SJCRH30 (cell line): ENCODE results near the gene PRMT7. TPM values are rescaled to one million over a fixed set of nuclear protein-coding genes. Genes with fewer than 3 reads are reported as not detected.

Experiments used
- DNase-seq, 2 experiments: peaks; one replicate each; pipeline ENCODE4 v3.0.0-alpha.2; 2015 to 2020
- H3K27ac ChIP-seq: fragments of 250-450 bp; sonication (Bioruptor Pico); 2 replicates; pipeline ENCODE4 v1.5.1; 2020; ENCODE audit warnings: mild to moderate bottlenecking, moderate library complexity
- H3K27me3 ChIP-seq: fragments of 250-450 bp; sonication (Bioruptor Pico); 2 replicates; pipeline ENCODE4 v1.5.1; 2020; ENCODE audit warnings: mild to moderate bottlenecking, moderate library complexity
- H3K36me3 ChIP-seq: fragments of 250-450 bp; sonication (Bioruptor Pico); 2 replicates; pipeline ENCODE4 v1.5.1; 2020; ENCODE audit warnings: mild to moderate bottlenecking, moderate library complexity
- H3K4me1 ChIP-seq: fragments of 250-450 bp; sonication (Bioruptor Pico); 2 replicates; pipeline ENCODE4 v1.5.1; 2020; ENCODE audit warnings: mild to moderate bottlenecking, moderate library complexity
- H3K4me3 ChIP-seq: fragments of 250-450 bp; sonication (Bioruptor Pico); 2 replicates; pipeline ENCODE4 v1.5.1; 2020; ENCODE audit warnings: mild to moderate bottlenecking, moderate library complexity
- H3K9me3 ChIP-seq: fragments of 250-450 bp; sonication (Bioruptor Pico); replicated peaks from 2 replicates; pipeline ENCODE4 v1.5.1; 2020; ENCODE audit warnings: mild to moderate bottlenecking, moderate library complexity
- total RNA-seq: library from RNA; depleted of rRNA; stranded (reverse); fragments of >200 nt; shearing (Covaris generic); gene quantifications from 2 replicates; pipeline ENCODE4 v1.2.3, GENCODE V29; 2014

Gene PRMT7
- total RNA-seq, 1 experiment from 2014 or later: 39.5 TPM

- no peaks in the 10 kb centered on the region for H3K4me1 ChIP-seq
- H3K9me3 ChIP-seq: no peaks in the 10 kb centered on the region
- H3K27ac ChIP-seq: no peak overlapping the region
- no peak overlapping the region for H3K4me3 ChIP-seq
- H3K36me3 ChIP-seq: no peaks in the 10 kb centered on the region
- no peak for DNase-seq
- no peaks in the 10 kb centered on the region for H3K27me3 ChIP-seq
Observed at GRCh38 chr16:68289202-68289601, 21.6 kb upstream of the PRMT7 start.

GRCh38 chr16:68289621-68290329 lies 21.0 kb upstream of the PRMT7 start:
- H3K4me3 ChIP-seq: no peak overlapping the region
- no peak for DNase-seq
- H3K27ac ChIP-seq: no peak overlapping the region
- H3K9me3 ChIP-seq: no peaks in the 10 kb centered on the region
- no peaks in the 10 kb centered on the region for H3K36me3 ChIP-seq
- H3K27me3 ChIP-seq: no peaks in the 10 kb centered on the region
- H3K4me1 ChIP-seq: no peaks in the 10 kb centered on the region

GRCh38 chr16:68290450-68290849 lies 20.4 kb upstream of the PRMT7 start:
- Histone ChIP-seq H3K27ac (no peak overlapping the region), H3K4me3 (no peak overlapping the region), H3K9me3 (no peaks in the 10 kb centered on the region), H3K27me3 (no peaks in the 10 kb centered on the region), H3K36me3 (no peaks in the 10 kb centered on the region), H3K4me1 (no peaks in the 10 kb centered on the region)
- no peak for DNase-seq

GRCh38 chr16:68291227-68291626 lies 19.6 kb upstream of the PRMT7 start:
- DNase-seq: no peak
- H3K36me3 ChIP-seq: no peaks in the 10 kb centered on the region
- H3K27ac ChIP-seq: no peak overlapping the region

GRCh38 chr16:68292425-68292824 lies 18.4 kb upstream of the PRMT7 start:
- no peaks in the 10 kb centered on the region for H3K9me3 ChIP-seq
- DNase-seq: no peak
- H3K4me1 ChIP-seq: no peaks in the 10 kb centered on the region
- H3K27me3 ChIP-seq: no peaks in the 10 kb centered on the region
- H3K27ac ChIP-seq: no peak overlapping the region
- H3K36me3 ChIP-seq: no peaks in the 10 kb centered on the region
- H3K4me3 ChIP-seq: no peak overlapping the region

More at GRCh38 chr16:68291227-68291626, 19.6 kb upstream of the PRMT7 start:
- Histone ChIP-seq H3K9me3 (no peaks in the 10 kb centered on the region), H3K4me1 (no peaks in the 10 kb centered on the region), H3K4me3 (no peak overlapping the region), H3K27me3 (no peaks in the 10 kb centered on the region)

GRCh38 chr16:68296291-68296690 lies 14.5 kb upstream of the PRMT7 start:
- no peak for DNase-seq
- Histone ChIP-seq H3K27me3 (no peaks in the 10 kb centered on the region), H3K4me3 (no peak overlapping the region), H3K36me3 (peaks cover 19% of the 10 kb centered on the region), H3K9me3 (no peaks in the 10 kb centered on the region), H3K4me1 (peaks cover 20% of the 10 kb centered on the region), H3K27ac (no peak overlapping the region)

GRCh38 chr16:68296693-68297092 lies 14.1 kb upstream of the PRMT7 start:
- H3K4me3 ChIP-seq: no peak overlapping the region

GRCh38 chr16:68297908-68298307 lies 12.9 kb upstream of the PRMT7 start:
- peaks cover 28% of the 10 kb centered on the region for H3K36me3 ChIP-seq
- DNase-seq: peak in 1 of 2 experiments; percentile 10
- peaks cover 20% of the 10 kb centered on the region for H3K4me1 ChIP-seq
- H3K9me3 ChIP-seq: no peaks in the 10 kb centered on the region
- H3K27ac ChIP-seq: no peak overlapping the region
- H3K27me3 ChIP-seq: no peaks in the 10 kb centered on the region
- H3K4me3 ChIP-seq: no peak overlapping the region

More at GRCh38 chr16:68296693-68297092, 14.1 kb upstream of the PRMT7 start:
- H3K27ac ChIP-seq: no peak overlapping the region
- no peaks in the 10 kb centered on the region for H3K27me3 ChIP-seq
- H3K36me3 ChIP-seq: peaks cover 20% of the 10 kb centered on the region
- DNase-seq: no peak
- H3K9me3 ChIP-seq: no peaks in the 10 kb centered on the region
- peaks cover 20% of the 10 kb centered on the region for H3K4me1 ChIP-seq

- Histone ChIP-seq H3K4me3 (no peak overlapping the region), H3K27me3 (no peaks in the 10 kb centered on the region), H3K9me3 (no peaks in the 10 kb centered on the region), H3K36me3 (peaks cover 28% of the 10 kb centered on the region), H3K27ac (no peak overlapping the region), H3K4me1 (peaks cover 20% of the 10 kb centered on the region)
- DNase-seq: no peak
Observed at GRCh38 chr16:68298312-68298711, 12.5 kb upstream of the PRMT7 start.

- H3K4me1 ChIP-seq: peaks cover 20% of the 10 kb centered on the region
- peak; percentile 67 to 74 for DNase-seq
- H3K27ac ChIP-seq: peak overlapping the region; percentile 33; the same call in 1 of the 2 replicates
- H3K27me3 ChIP-seq: no peaks in the 10 kb centered on the region
- peaks cover 28% of the 10 kb centered on the region for H3K36me3 ChIP-seq
- no peak overlapping the region for H3K4me3 ChIP-seq
- H3K9me3 ChIP-seq: no peaks in the 10 kb centered on the region
Observed at GRCh38 chr16:68298907-68299561, 11.8 kb upstream of the PRMT7 start.

GRCh38 chr16:68299571-68300453 lies 11.0 kb upstream of the PRMT7 start:
- Histone ChIP-seq H3K4me3 (no peak overlapping the region), H3K27me3 (no peaks in the 10 kb centered on the region), H3K36me3 (peaks cover 28% of the 10 kb centered on the region), H3K4me1 (peaks cover 20% of the 10 kb centered on the region), H3K9me3 (no peaks in the 10 kb centered on the region), H3K27ac (peak overlapping the region; percentile 33; the same call in 1 of the 2 replicates)
- no peak for DNase-seq

GRCh38 chr16:68300734-68301459 lies 9.9 kb upstream of the PRMT7 start:
- Histone ChIP-seq H3K4me1 (peaks cover 20% of the 10 kb centered on the region), H3K27me3 (no peaks in the 10 kb centered on the region), H3K4me3 (no peak overlapping the region), H3K36me3 (peaks cover 28% of the 10 kb centered on the region), H3K27ac (no peak overlapping the region), H3K9me3 (no peaks in the 10 kb centered on the region)
- DNase-seq: no peak

GRCh38 chr16:68306633-68307032 lies 4.2 kb upstream of the PRMT7 start:
- H3K4me1 ChIP-seq: no peaks in the 10 kb centered on the region
- no peak overlapping the region for H3K4me3 ChIP-seq
- H3K36me3 ChIP-seq: peaks cover 8% of the 10 kb centered on the region
- H3K27ac ChIP-seq: no peak overlapping the region
- H3K27me3 ChIP-seq: no peaks in the 10 kb centered on the region
- no peaks in the 10 kb centered on the region for H3K9me3 ChIP-seq
- no peak for DNase-seq

GRCh38 chr16:68309799-68310198 lies 1.0 kb upstream of the PRMT7 start:
- no peak for DNase-seq
- H3K27ac ChIP-seq: peak overlapping the region; percentile 78; the same call in 1 of the 2 replicates
- no peaks in the 10 kb centered on the region; the same call in none of the 2 replicates for H3K36me3 ChIP-seq

More at GRCh38 chr16:68309799-68310198, 1.0 kb upstream of the PRMT7 start:
- H3K4me1 ChIP-seq: no peaks in the 10 kb centered on the region
- H3K9me3 ChIP-seq: no peaks in the 10 kb centered on the region
- no peaks in the 10 kb centered on the region for H3K27me3 ChIP-seq
- H3K4me3 ChIP-seq: peak overlapping the region; percentile 81
